ENCODE results near the gene RAPSN. TPM values are rescaled to one million over a fixed set of nuclear protein-coding genes. Genes with fewer than 3 reads are reported as not detected.

Gene RAPSN
- total and polyA plus RNA-seq, 2 donors (not counting 3 experiments of a cell fraction or from before 2014, with no cell fraction given): 0.18 to 1.6 TPM

DNA sequence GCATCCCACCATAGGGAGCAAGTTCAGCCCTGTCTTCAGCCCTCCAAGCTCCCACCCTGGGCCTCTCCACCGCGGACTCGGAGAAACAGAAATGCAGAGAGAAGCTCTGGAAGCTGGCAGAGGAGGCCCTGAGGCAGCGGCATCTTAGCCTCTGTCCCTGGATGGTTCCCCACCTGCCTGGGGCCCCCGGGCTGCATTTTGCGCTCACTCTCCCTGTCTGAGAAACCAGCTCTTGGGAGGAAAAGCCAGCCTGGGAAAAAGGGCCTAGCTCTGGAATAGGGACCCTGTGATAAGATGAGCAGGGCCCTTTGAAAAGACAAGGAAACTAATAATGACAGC lies 58.5 kb downstream of the RAPSN start:
- no peaks in the 10 kb centered on the region for H4K20me1 ChIP-seq (replicated peaks; ENCODE audit: control insufficient read depth, extremely low read depth, insufficient read depth, low read length)
- FAIRE-seq: no peak

More for the DNA sequence above, 58.5 kb downstream of the RAPSN start:
- Histone ChIP-seq H3K27me3 (ENCODE audit: control insufficient read depth in 2 of 2, insufficient read depth in 2 of 2, low read length in 2 of 2) (no peaks in the 10 kb centered on the region), H3K4me2 (ENCODE audit: insufficient read depth, low read length) (no peak overlapping the region), H3K36me3 (ENCODE audit: control insufficient read depth in 2 of 2, extremely low read depth in 1 of 2, insufficient read depth in 2 of 2, low read length in 2 of 2) (no peaks in the 10 kb centered on the region), H3K9me1 (replicated peaks; ENCODE audit: control insufficient read depth, extremely low read depth, insufficient read depth, low read length) (no peaks in the 10 kb centered on the region), H3K4me3 (replicated peaks in 1 of 3; ENCODE audit: insufficient read depth in 1 of 3, low read depth in 1 of 3, low read length in 3 of 3) (no peak overlapping the region), H3K27ac (ENCODE audit: insufficient read depth, low read depth, low read length) (no peak overlapping the region), H3K9ac (replicated peaks; ENCODE audit: extremely low read depth, insufficient read depth, low read length) (no peak overlapping the region), H2AFZ (ENCODE audit: low read depth, low read length) (no peak overlapping the region), H3K4me1 (ENCODE audit: control insufficient read depth, extremely low read depth, insufficient read depth, low read length) (peaks cover 16% of the 10 kb centered on the region), H3K79me2 (ENCODE audit: control insufficient read depth, insufficient read depth, low read length) (no peaks in the 10 kb centered on the region), H3K9me3 (replicated peaks; ENCODE audit: control insufficient read depth, insufficient read depth, low read length) (no peaks in the 10 kb centered on the region)
- no peak for DNase-seq (ENCODE audit: low read depth, low spot score)
- dilution Hi-C loops (cut with MboI; ENCODE audit: extremely low pct_ligation_motif_present, low sequenced_read_pairs): no loop called here
- ChIA-PET POLR2A (no interaction called here), CTCF (interaction anchor here (1.0 to 5.5 kb wide), 3 partner anchors 17 to 22 kb away, joined by 3 to 76 read pairs (median 3); no protein-coding TSS in a partner anchor)
- TF ChIP-seq MYC (IDR thresholded peaks at IDR 0.05; ENCODE audit: low read depth, low read length): no peak
- TF ChIP-seq, protein P1, sequence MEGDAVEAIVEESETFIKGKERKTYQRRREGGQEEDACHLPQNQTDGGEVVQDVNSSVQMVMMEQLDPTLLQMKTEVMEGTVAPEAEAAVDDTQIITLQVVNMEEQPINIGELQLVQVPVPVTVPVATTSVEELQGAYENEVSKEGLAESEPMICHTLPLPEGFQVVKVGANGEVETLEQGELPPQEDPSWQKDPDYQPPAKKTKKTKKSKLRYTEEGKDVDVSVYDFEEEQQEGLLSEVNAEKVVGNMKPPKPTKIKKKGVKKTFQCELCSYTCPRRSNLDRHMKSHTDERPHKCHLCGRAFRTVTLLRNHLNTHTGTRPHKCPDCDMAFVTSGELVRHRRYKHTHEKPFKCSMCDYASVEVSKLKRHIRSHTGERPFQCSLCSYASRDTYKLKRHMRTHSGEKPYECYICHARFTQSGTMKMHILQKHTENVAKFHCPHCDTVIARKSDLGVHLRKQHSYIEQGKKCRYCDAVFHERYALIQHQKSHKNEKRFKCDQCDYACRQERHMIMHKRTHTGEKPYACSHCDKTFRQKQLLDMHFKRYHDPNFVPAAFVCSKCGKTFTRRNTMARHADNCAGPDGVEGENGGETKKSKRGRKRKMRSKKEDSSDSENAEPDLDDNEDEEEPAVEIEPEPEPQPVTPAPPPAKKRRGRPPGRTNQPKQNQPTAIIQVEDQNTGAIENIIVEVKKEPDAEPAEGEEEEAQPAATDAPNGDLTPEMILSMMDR (IDR thresholded peaks at IDR 0.05; ENCODE audit: extremely low read depth in 1 of 2, insufficient read depth in 1 of 2, low read depth in 1 of 2, low read length in 2 of 2): no peak
- TF ChIP-seq, protein P2, sequence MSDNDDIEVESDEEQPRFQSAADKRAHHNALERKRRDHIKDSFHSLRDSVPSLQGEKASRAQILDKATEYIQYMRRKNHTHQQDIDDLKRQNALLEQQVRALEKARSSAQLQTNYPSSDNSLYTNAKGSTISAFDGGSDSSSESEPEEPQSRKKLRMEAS (IDR thresholded peaks at IDR 0.05; ENCODE audit: insufficient read depth, insufficient read length): no peak
- TF ChIP-seq GATA2 (IDR thresholded peaks at IDR 0.05; ENCODE audit: insufficient read depth, insufficient read length, low read depth, low read length): no peak
- no peak for TF ChIP-seq FOS (IDR thresholded peaks at IDR 0.05; ENCODE audit: borderline replicate concordance, insufficient read depth, low read length)
- TF ChIP-seq JUN (IDR thresholded peaks at IDR 0.05; ENCODE audit: borderline replicate concordance, insufficient read depth, insufficient read length, low read depth): no peak
- no peak for TF ChIP-seq POLR2A (IDR thresholded peaks at IDR 0.05; ENCODE audit: low read depth, low read length)
- TF ChIP-seq EZH2 (IDR thresholded peaks at IDR 0.05; ENCODE audit: borderline replicate concordance, low read depth, low read length, severe bottlenecking): no peak
- TF ChIP-seq POLR2AphosphoS5 (IDR thresholded peaks at IDR 0.05; ENCODE audit: insufficient read depth, low read depth, low read length): no peak
- intact Hi-C loops (cut with micrococcal nuclease): no loop called here
- BruUV-seq (replicated peaks): no TSS peak

All from endothelial cell of umbilical vein (primary cell).